Neutrophil (primary cell): ENCODE results near the gene SPECC1L.
A peak's percentile ranks its signal among the peaks of the same experiment; 100 is the strongest.

Experiments
- H3K27ac ChIP-seq: fragments of 200-600 bp; sonication (generic); 2 replicates; pipeline ENCODE4 v1.5.1; 2016; ENCODE audit warnings: mild to moderate bottlenecking, moderate library complexity
- H3K27me3 ChIP-seq: fragments of 200-600 bp; sonication (generic); 2 replicates; pipeline ENCODE4 v1.6.0; 2016; ENCODE audit warnings: mild to moderate bottlenecking
- H3K36me3 ChIP-seq: fragments of 200-600 bp; sonication (generic); 2 replicates; pipeline ENCODE4 v1.5.1; 2017
- H3K4me1 ChIP-seq, 2 experiments: fragments of 200-600 bp in 1 of 2; sonication (generic) in 1 of 2; 1 replicate in 1 of 2; 2 replicates in 1 of 2; pipeline versions ENCODE4 v1.5.1 to v1.6.1; 2013 to 2016; ENCODE audit warnings: low read depth in 1 of 2, low read length in 1 of 2, mild to moderate bottlenecking in 1 of 2, moderate library complexity in 1 of 2; ENCODE audit not compliant: control insufficient read depth in 1 of 2, insufficient read depth in 1 of 2
- H3K4me3 ChIP-seq, 2 experiments: fragments of 200-600 bp in 1 of 2; sonication (generic) in 1 of 2; 1 replicate in 1 of 2; 2 replicates in 1 of 2; pipeline ENCODE4 v1.5.1; 2013 to 2016; ENCODE audit warnings: low read depth in 1 of 2, low read length in 1 of 2, mild to moderate bottlenecking in 1 of 2, moderate library complexity in 1 of 2
- H3K9me3 ChIP-seq: fragments of 200-600 bp; sonication (generic); 2 replicates; pipeline ENCODE4 v1.5.1; 2016
- CTCF ChIP-seq: fragments of 200-600 bp; sonication (generic); IDR thresholded peaks from 2 replicates; pipeline ENCODE4 v1.5.1; 2016; ENCODE audit warnings: antibody characterized with exemption

Gene SPECC1L

GRCh38 chr22:24394254-24394653 lies 123.6 kb downstream of the SPECC1L start:
- no peak for TF ChIP-seq CTCF

GRCh38 chr22:24398409-24398808 lies 127.8 kb downstream of the SPECC1L start:
- Histone ChIP-seq H3K27ac (no peak overlapping the region), H3K4me3 (no peak overlapping the region), H3K36me3 (peaks cover 16% of the 10 kb centered on the region), H3K4me1 (peaks cover 17 to 24% of the 10 kb centered on the region in 2 experiments), H3K27me3 (no peaks in the 10 kb centered on the region), H3K9me3 (no peaks in the 10 kb centered on the region)
- no peak for TF ChIP-seq CTCF

More at GRCh38 chr22:24394254-24394653, 123.6 kb downstream of the SPECC1L start:
- Histone ChIP-seq H3K4me1 (peaks cover 19 to 24% of the 10 kb centered on the region in 2 experiments), H3K27me3 (no peaks in the 10 kb centered on the region), H3K4me3 (no peak overlapping the region), H3K27ac (peak overlapping the region; percentile 9), H3K36me3 (peaks cover 16% of the 10 kb centered on the region), H3K9me3 (no peaks in the 10 kb centered on the region)

DNA sequence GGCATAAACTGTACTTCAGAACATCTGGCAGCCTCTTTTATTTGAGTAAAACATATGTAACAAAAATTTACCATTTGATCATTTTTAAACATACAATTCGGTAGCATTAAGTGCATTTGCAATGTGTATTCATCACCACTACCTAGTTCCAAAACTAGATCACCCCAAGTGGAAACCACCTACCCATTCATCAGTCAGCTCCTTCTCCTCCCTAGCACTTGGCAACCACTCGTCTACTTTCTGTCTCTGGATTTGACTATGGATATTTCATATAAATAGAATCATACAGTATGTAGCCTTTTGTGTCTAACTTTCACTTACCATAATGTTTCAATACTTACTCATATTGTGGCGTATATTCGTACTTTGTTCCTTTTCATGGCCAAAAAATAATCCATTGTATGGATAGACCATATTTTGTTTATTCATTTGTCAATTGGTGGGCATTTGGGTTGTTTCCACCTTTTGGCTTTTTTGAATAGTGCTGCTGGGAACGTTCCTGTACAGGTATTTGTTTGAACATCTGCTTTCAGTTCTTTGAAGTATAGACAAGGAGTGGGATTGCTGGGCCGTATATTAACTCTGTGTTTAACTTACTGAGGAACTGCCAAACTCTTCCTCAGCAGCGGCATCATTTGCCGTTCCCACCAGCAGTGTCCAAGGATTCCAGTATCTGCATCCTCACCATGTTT lies 129.5 kb downstream of the SPECC1L start:
- H3K36me3 ChIP-seq, result peaks cover 25% of the 10 kb centered on the region
- no peaks in the 10 kb centered on the region for H3K27me3 ChIP-seq

DNA sequence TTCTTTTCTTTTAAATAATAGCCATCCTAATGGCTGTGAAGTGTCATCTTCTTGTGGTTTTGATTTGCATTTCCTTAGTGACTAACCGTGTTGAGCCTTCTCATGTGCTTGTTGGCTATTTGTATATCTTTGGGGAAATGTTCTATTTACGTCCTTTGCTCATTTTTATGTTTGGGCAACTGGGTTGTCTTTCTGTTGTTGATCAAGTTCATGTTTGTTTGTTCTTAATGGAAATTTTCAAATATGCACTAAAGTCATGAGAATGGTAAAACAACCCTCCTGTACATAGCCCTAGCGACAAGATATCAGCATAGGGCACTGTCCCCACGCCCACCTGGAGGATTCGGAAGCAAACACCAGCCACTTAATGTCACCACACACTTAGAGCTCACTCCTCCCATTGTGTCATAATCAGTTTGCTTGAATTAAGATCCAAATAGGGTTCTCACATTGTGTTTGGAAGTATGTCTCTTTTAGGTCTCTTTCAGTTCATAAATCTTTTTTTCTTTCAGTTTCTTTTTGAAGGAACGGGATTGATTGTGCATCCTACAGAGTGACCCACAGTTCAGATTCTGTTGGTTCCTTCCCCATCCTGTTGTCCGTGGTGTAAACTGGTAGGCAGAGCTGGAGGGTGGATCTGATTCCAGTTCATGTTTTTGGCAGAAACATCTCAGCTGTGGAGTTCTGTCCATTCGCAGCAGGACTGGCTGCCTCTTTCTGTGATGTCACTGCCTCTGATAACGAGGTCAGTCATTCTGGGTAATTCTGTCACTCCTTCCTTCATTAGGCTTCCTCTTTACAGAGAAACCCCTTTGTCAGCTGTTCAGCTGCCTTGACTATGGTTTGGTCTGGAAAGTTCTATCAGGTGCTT lies 130.3 kb downstream of the SPECC1L start:
- peaks cover 21% of the 10 kb centered on the region for H3K36me3 ChIP-seq
- H3K27me3 ChIP-seq, result no peaks in the 10 kb centered on the region
- H3K9me3 ChIP-seq, result no peaks in the 10 kb centered on the region
- no peak overlapping the region for H3K4me3 ChIP-seq
- TF ChIP-seq CTCF, result no peak
- peak overlapping the region; percentile 24 for H3K27ac ChIP-seq
- peaks cover 6 to 9% of the 10 kb centered on the region in 2 experiments for H3K4me1 ChIP-seq

More for the DNA sequence above, 129.5 kb downstream of the SPECC1L start:
- Histone ChIP-seq H3K4me3 (no peak overlapping the region), H3K9me3 (no peaks in the 10 kb centered on the region), H3K27ac (no peak overlapping the region), H3K4me1 (peaks cover 6 to 9% of the 10 kb centered on the region in 2 experiments)
- TF ChIP-seq CTCF, result no peak

- Histone ChIP-seq H3K27ac (peak overlapping the region; percentile 24), H3K4me1 (peaks cover 6 to 9% of the 10 kb centered on the region in 2 experiments), H3K4me3 (no peak overlapping the region), H3K27me3 (no peaks in the 10 kb centered on the region), H3K9me3 (no peaks in the 10 kb centered on the region), H3K36me3 (peaks cover 13% of the 10 kb centered on the region)
- no peak for TF ChIP-seq CTCF
Observed at GRCh38 chr22:24401931-24402367, 131.3 kb downstream of the SPECC1L start.
